BJ (cell line): ENCODE measurements around the gene SMOC2. TPM values are rescaled to one million over a fixed set of nuclear protein-coding genes. Genes with fewer than 3 reads are reported as not detected.

Source experiments
- CTCF ChIA-PET: fragments of 350-600 bp; formaldehyde crosslinking; extraction: SDS; loops from one replicate; lab custom pipeline; 2021; ENCODE audit warnings: antibody characterized with exemption, inconsistent platforms; lab: Yijun Ruan, JAX
- POLR2A ChIA-PET: fragments of 300-600 bp; sonication (Branson Sonifier 250); formaldehyde crosslinking; extraction: SDS; loops from one replicate; lab custom pipeline; 2021; ENCODE audit warnings: antibody characterized with exemption; lab: Charles Lee
- DNase-seq: peaks from one replicate; pipeline ENCODE4 v3.0.0-alpha.2; 2011; ENCODE audit warnings: low read depth
- H3K27me3 ChIP-seq: 2 replicates; pipeline ENCODE4 v1.6.0; 2011; ENCODE audit warnings: low read length; ENCODE audit not compliant: control insufficient read depth, insufficient read depth
- H3K36me3 ChIP-seq: 2 replicates; pipeline ENCODE4 v1.5.1; 2011; ENCODE audit warnings: low read length; ENCODE audit not compliant: control insufficient read depth, insufficient read depth
- H3K4me3 ChIP-seq: 2 replicates; pipeline ENCODE4 v1.5.1; 2011; ENCODE audit warnings: low read depth, mild to moderate bottlenecking, control low read depth, low read length
- polyA plus RNA-seq: library from polyadenylated mRNA; depleted of rRNA; stranded (reverse); fragments of >200 nt; gene quantifications from 2 replicates; pipeline ENCODE4 v1.2.3, GENCODE V29; 2011
- TF ChIP-seq, protein P1 (sequence below): IDR thresholded peaks from 2 replicates; pipeline ENCODE4 v1.5.1; 2011; ENCODE audit warnings: low read depth, mild to moderate bottlenecking, control low read depth, inconsistent platforms, low read length, moderate library complexity; ENCODE audit not compliant: insufficient read depth

Gene SMOC2
- polyA plus RNA-seq, 1 experiment, result not detected

- ChIA-PET CTCF (no interaction called here), POLR2A (no interaction called here)
- no peaks in the 10 kb centered on the region for H3K36me3 ChIP-seq
- DNase-seq, result no peak
- H3K4me3 ChIP-seq, result no peak overlapping the region
- no peaks in the 10 kb centered on the region for H3K27me3 ChIP-seq
- TF ChIP-seq, protein P1, sequence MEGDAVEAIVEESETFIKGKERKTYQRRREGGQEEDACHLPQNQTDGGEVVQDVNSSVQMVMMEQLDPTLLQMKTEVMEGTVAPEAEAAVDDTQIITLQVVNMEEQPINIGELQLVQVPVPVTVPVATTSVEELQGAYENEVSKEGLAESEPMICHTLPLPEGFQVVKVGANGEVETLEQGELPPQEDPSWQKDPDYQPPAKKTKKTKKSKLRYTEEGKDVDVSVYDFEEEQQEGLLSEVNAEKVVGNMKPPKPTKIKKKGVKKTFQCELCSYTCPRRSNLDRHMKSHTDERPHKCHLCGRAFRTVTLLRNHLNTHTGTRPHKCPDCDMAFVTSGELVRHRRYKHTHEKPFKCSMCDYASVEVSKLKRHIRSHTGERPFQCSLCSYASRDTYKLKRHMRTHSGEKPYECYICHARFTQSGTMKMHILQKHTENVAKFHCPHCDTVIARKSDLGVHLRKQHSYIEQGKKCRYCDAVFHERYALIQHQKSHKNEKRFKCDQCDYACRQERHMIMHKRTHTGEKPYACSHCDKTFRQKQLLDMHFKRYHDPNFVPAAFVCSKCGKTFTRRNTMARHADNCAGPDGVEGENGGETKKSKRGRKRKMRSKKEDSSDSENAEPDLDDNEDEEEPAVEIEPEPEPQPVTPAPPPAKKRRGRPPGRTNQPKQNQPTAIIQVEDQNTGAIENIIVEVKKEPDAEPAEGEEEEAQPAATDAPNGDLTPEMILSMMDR, result no peak
Observed at GRCh38 chr6:168495636-168496035, 54.7 kb downstream of the SMOC2 start.

- Histone ChIP-seq H3K4me3 (no peak overlapping the region), H3K27me3 (no peaks in the 10 kb centered on the region), H3K36me3 (no peaks in the 10 kb centered on the region)
- TF ChIP-seq, protein P1, result no peak
- no peak for DNase-seq
- ChIA-PET CTCF (no interaction called here), POLR2A (no interaction called here)
Observed at GRCh38 chr6:168496139-168496996, 55.4 kb downstream of the SMOC2 start.

DNA sequence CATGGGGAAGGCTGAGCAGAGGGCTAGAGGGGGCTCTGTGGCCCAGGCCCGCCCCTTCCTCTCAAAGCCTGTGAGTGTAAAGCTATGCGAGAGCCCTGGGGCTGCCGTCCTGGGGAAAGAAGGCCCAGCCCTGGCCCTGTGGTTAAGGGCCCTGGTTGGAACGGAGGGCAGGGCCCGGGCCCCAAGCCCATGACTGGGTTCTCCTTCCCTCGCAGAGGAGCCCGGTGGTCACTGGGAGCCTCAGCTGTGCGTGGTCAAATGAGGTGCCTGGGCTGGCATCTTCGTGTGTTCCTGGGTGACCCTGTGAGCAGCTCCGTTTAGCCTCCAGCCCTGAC, 56.0 kb downstream of the SMOC2 start:
- Histone ChIP-seq H3K36me3 (no peaks in the 10 kb centered on the region), H3K27me3 (no peaks in the 10 kb centered on the region), H3K4me3 (no peak overlapping the region)
- DNase-seq, result no peak
- ChIA-PET POLR2A (no interaction called here), CTCF (no interaction called here)
- TF ChIP-seq, protein P1, result no peak

DNA sequence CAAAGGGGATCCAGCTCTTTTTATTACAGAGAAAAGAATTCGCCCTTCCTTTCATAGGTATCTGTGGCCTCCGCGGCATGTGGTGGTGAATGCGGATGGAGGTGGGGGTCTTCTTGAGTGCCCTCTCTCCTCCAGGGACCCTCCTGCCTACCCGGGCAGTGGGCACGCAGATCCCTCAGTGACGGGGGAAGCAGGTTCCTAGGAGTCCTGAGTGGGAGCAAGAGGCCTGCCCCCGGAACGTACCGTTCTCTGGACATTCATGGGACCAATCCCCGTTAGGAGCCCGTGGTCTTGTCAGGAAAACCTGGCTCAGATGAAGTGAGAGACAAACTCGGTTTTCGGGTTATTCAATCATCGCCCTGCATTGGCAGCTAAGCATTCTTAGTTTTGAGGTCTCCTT, 56.4 kb downstream of the SMOC2 start:
- TF ChIP-seq, protein P1, result no peak
- POLR2A ChIA-PET, result no interaction called here
- H3K36me3 ChIP-seq, result no peaks in the 10 kb centered on the region
- no peaks in the 10 kb centered on the region for H3K27me3 ChIP-seq
- DNase-seq, result no peak
- CTCF ChIA-PET, result no interaction called here
- no peak overlapping the region for H3K4me3 ChIP-seq

DNA sequence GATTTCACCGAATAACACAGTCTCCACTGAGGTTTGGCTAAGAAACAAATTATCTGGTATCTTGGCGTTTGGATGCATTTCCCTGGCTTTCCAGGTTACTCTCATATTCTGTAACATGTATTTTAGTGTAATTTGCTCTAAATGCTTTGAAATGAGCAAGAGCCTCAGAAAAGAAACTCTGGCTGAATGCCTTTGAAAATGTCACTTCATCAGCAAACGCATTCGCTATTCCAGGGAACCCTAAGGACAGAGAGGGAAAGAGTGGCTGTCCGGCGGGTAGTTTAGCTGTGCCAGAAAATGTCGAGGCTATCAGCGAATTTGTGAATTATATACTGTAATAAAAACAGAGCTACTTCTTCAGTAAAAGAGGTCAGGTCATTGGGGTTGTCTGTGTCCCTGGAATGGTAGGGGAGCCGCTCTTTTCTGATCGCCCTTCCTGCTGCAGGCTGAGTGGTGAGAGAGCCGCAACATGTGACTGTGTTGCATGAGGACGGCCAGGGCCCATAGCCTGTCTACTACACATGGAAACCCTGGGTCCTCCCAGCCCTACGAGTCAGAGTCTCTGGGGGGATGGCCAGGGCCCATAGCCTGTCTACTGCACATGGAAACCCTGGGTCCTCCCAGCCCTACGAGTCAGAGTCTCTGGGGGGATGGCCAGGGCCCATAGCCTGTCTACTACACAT, 57.3 kb downstream of the SMOC2 start:
- POLR2A ChIA-PET, result no interaction called here

More for the DNA sequence above, 57.3 kb downstream of the SMOC2 start:
- TF ChIP-seq, protein P1, result no peak
- no peak for DNase-seq
- CTCF ChIA-PET, result no interaction called here
- no peaks in the 10 kb centered on the region for H3K36me3 ChIP-seq
- no peak overlapping the region for H3K4me3 ChIP-seq
- no peaks in the 10 kb centered on the region for H3K27me3 ChIP-seq
